HG03354 (cell line): ENCODE measurements around the gene CADM1.

Source experiments
- ATAC-seq: cut with Tn5 transposase; IDR thresholded peaks from one replicate; pipeline ENCODE4 v1.9.1; 2021; ENCODE audit warnings: mild to moderate bottlenecking; ENCODE audit not compliant: unreplicated experiment, poor library complexity, severe bottlenecking

Gene CADM1

GRCh38 chr11:115504276-115505158, at the start of gene CADM1:
Gene CADM1, minus strand, starts transcription at chr11:115504415.
- peak; percentile 85 for ATAC-seq

- no peak for ATAC-seq
Observed at GRCh38 chr11:115552773-115553438, 48.7 kb upstream of the CADM1 start.

GRCh38 chr11:115552151-115552772, 48.0 kb upstream of the CADM1 start:
- no peak for ATAC-seq

- no peak for ATAC-seq
Observed at GRCh38 chr11:115550291-115551059, 46.3 kb upstream of the CADM1 start.

DNA sequence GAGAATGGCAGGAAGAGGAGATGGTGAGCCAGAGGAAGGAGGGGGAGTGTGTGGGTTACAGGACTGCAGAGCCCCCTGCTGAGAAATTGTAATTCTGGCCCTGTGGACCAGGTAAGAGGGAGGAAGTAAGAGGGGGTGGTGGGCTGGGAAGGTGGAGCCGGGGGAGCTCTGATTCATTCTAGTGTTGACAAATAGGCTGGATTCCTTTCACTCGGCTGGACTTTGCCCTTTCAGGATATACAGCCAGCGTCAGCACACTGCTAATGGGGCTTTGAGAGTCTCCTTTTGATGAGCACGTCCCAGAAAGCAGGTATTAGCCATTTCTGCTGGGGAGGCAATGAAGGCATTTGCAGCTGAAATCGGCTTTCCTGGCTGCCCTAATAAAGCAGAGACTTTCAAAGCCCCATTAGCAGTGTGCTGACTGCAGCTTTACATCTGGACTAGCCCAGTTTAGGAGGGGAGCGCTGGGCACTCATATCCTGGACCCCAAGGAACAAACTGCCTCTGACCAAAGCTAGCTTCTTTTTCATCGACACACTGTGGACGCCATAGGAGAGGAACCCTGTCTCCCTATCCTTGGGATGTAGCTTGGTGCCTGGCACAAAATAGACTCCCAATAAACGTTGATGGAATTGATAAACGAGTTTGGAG, 44.8 kb upstream of the CADM1 start:
- no peak for ATAC-seq

- no peak for ATAC-seq
Observed at GRCh38 chr11:115545581-115546210, 41.5 kb upstream of the CADM1 start.

GRCh38 chr11:115544422-115544948, 40.3 kb upstream of the CADM1 start:
- ATAC-seq = no peak

DNA sequence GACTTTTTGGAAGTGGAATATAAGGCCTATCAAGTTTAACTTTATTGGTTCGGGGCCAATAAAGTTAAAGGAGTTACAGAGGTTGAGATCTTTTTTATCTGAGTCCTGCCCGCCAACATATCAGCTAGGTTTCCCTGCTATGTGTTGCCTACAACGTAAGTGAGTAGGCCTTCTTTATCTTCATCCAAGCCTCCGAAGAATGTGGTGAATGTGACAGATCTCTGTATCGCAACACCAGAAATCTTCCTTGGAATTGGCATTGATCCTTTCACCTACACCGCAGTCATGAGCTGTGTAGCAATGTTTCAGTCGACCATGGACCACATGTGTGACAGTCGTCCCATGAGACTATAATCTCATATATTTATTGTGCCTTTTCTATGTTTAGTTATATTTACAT, 37.3 kb upstream of the CADM1 start:
- no peak for ATAC-seq

DNA sequence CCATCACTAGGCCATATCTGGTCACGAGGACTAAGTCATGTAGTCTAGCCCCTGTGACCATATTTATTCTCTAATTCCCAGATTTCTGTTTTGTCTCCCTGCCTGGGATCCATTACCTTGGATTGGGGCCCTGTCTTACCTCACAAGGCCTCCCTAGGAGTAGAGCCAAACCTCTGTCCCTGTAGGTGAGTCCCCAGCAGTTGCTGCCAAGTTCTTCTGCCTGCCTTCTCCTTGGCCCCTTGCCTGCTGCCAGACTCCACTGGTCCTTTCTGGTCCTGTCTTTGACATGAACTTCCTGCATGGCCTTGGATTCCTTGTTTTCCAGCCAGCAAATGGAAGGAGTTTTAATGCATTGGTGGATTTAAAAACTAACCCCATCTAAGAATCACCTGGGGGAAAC, 35.6 kb upstream of the CADM1 start:
- no peak for ATAC-seq

DNA sequence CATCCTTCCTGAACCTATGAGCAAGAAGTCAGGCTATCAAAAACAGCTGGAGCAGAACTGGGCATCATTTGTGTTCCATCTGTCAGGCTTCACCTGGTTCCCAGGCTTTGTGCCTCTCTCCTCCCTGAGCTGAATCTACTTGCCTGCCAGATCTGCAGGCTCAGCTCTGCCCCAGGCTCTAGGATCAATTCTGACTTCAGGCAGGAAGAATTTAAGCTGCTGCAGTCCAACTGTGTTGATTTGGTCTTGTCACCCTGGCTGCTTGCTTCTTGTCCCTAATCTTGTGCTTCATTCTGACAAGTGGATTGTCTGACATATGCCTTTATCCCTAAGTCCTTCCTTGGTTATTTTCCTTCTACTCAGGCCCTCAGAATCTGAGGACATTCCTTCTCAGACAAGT, 31.6 kb upstream of the CADM1 start:
- no peak for ATAC-seq

- no peak for ATAC-seq
Observed at GRCh38 chr11:115530752-115531151, 26.5 kb upstream of the CADM1 start.

DNA sequence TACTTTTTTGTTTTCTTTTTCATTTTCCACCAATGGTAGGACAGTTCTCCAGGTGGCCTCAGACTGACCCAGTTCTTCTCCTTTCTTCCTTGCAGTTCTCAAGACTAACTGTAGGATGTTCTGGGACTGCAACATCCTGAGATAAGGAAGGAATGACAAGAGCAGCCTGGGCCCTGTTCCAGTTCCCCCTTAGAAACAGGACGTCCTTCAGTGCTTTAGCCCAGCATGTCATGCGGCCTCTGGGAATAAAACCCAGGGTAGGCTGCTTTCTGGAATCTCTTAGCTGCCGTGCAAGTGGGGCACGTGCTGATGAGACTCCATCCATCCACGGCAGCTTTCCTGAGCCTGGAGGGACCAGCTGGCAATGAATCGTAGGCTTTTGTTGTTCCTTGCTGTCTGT, 24.0 kb upstream of the CADM1 start:
- no peak for ATAC-seq

GRCh38 chr11:115527534-115528125, 23.4 kb upstream of the CADM1 start:
- no peak for ATAC-seq

DNA sequence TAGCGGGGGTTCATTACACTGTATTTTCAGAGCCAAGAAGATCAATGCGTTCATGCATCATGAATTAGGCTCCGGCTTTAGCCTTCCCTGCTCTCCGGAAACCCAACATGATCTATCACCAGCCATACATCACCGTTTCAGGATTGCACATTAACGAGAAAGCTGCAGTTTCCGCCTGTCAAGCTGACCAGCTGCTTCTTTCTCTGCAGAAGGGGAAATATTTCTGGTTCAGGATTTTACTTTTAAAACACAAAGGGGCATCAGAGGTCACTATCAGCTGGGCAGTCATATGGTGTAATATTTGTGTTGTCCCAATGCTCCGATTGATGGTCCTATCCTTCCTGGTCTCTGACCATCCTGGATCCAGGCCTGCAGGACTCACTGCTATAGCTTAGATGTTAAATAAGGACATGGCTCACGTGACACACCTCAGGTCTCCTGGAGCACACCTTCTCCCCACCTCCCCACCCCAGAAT, 21.4 kb upstream of the CADM1 start:
- ATAC-seq = no peak

DNA sequence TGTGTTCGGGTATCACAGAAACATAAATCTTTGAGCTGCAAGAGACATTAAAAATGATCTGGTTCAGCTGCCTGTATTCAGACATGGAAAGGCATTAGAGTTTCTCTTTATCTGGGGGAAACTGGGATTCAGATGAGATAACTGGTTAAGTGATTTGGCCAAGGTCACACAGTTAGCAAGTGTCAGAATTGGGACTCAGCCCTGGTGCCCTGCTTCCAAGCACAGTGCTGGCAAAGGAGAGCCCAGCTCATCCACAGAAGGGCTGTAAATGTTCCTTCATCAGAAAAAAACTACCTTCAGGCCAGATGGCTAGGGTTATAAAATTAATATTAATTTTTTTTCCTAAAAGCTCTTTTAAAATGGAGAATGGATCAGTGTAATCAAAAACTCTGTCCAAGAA, 20.4 kb upstream of the CADM1 start:
- ATAC-seq = no peak

- no peak for ATAC-seq
Observed at GRCh38 chr11:115523727-115524399, 19.6 kb upstream of the CADM1 start.

DNA sequence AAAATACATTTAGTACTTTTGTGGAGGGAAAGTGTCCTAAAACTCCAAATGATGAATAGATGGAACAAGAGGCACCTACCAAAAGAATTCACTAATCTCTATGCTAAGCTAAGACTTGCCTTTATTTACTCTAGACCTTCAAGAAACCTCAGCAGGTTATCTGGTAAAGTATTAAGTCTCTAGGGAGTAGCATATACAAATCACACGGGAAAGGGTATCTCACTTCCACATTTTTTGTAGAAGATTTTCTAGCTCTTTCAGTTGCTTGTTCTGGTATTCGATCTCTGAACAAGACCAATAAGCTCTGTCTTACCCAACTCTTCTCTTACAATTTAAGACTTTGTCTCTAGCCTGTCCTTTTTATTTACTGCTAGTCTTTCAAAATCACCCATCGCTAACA, 18.1 kb upstream of the CADM1 start:
- peak; percentile 75 for ATAC-seq

DNA sequence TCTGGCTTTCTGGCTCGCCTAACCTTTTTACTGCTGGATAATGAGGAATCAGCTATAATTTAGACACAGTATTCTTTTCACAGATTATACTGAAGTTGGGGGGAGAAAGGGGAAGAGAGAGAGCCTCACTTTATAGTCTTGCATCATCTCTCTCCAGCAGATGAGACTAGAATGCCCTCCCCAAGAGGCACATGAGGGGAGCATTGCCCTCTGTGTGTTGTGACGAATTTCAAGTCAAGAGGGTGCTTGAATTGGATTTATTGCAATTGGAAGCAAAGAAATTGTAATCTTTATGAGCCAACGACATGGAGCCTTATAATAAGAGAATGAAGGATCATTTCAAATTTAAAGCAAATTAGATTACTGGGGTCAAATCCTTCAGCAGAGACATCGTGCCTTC, 17.6 kb upstream of the CADM1 start:
- ATAC-seq = no peak
